Activated naive CD4-positive, alpha-beta T cell treated with anti-CD3 and anti-CD28 coated beads, Interleukin-2, amount 50 U/mL, for 72 hours (primary cell): ENCODE results near the gene SLC22A14. TPM values are rescaled to one million over a fixed set of nuclear protein-coding genes. Genes with fewer than 3 reads are reported as not detected.
"Not testable (repeated sequence)": the region's sequence is repeated elsewhere in the genome, so short reads cannot be mapped to it uniquely, and the experiment has no call there.

Source experiments
- ATAC-seq, 2 donors: fragments of 150-1000 bp; cut with Tn5 transposase; 2 replicates each; pipeline ENCODE4 v1.10.0; 2021; ENCODE audit warnings: mild to moderate bottlenecking in 2 of 2, moderate library complexity in 2 of 2
- DNase-seq, 2 donors: peaks; one replicate each; pipeline ENCODE4 v3.0.0; 2021 to 2022; ENCODE audit warnings: low spot score in 2 of 2
- H3K27ac Mint-ChIP-seq, 2 donors: one replicate each; pipeline ENCODE4 v1.8.0; 2022; ENCODE audit warnings: mild to moderate bottlenecking in 2 of 2, mixed read lengths in 2 of 2
- H3K36me3 Mint-ChIP-seq, 2 donors: one replicate each; pipeline ENCODE4 v1.8.0; 2022; ENCODE audit warnings: mixed read lengths in 2 of 2
- H3K9me3 Mint-ChIP-seq, 2 donors: one replicate each; pipeline ENCODE4 v1.8.0; 2022; ENCODE audit warnings: mixed read lengths in 2 of 2
- total RNA-seq, 2 donors: library from RNA; stranded (reverse); gene quantifications; one replicate each; pipeline ENCODE4 v1.2.3, GENCODE V29; 2022

The SLC22A14 gene
- total RNA-seq, 2 donors from 2014 or later: not detected

DNA sequence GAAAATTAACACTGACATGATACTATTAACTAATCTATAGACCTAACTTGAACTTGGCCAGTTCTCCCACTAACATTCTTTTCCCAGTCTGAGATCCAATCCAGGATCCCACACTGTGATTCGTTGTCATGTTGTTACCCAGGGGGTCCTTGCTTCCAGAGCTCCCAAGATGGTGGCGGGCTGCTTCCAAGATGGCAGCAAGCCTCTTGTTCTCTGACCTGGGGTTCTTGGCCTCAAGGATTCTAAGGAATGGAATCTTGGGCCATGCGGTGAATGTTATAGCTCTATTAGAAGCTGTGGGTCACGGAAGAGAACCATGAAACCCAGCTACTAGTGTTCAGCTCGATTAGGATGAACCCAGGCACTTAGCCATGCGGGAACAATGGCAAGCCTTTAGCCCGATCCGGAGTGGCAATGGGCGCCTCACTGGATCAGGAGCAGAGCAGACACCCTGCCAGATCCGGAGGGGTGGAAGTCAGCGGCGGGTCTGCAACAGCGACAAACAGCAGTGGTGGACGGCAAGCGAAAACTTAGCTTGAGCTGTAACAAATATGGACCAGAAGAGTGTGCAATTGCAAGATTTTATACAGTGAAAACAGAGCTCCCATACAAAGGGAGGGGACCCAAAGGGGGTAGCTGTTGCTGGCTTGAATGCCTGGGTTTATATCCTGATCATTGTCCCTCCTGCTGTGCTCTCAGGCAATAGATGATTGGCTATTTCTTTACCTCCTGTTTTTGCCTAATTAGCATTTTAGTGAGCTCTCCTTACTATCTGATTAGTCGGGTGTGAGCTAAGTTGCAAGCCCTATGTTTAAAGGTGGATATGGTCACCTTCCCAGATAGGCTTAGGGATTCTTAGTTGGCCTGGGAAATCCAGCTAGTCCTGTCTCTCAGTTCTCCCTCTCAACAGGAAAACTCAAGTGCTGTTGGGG lies 7.5 kb downstream of the SLC22A14 start:
- H3K36me3 Mint-ChIP-seq: not testable (repeated sequence)

DNA sequence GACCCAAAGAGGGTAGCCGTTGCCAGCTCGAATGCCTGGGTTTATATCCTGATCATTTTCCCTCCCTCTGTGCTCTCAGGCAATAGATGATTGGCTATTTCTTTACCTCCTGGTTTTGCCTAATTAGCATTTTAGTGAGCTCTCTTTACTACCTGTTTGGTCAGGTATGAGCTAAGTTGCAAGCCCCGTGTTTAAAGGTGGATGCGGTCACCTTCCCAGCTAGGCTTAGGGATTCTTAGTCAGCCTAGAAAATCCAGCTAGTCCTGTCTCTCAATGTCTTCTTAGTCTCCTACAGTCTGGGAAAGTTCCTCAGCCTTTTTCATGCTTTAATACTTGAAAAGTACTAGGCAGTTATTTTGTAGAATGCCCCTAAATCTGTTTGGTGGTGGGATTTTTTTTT lies 15.0 kb downstream of the SLC22A14 start:
- not testable (repeated sequence) for ATAC-seq, H3K9me3 Mint-ChIP-seq, DNase-seq, H3K36me3 Mint-ChIP-seq, H3K27ac Mint-ChIP-seq

More for the DNA sequence above, 7.5 kb downstream of the SLC22A14 start:
- peak overlapping the region in 1 of 2 donors; percentile 19 for H3K27ac Mint-ChIP-seq
- not testable (repeated sequence) for ATAC-seq, H3K9me3 Mint-ChIP-seq, DNase-seq

DNA sequence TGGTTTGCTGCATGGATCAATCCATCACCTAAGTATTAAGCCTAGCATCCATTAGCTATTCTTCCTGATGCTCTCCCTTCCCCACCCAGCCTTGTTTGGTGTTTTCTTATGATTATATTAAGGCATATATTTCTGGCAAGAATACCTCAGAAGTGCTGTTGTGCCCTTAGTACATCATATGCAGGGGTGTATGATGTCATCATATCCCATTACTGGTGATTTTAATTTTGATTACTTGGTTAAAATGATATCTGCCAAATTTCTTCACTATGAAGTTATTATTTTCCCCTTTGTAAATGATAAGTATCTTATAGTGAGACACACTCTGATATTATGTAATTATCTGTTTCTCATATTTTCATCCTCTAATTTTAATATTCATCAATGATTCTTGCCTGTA lies 15.4 kb downstream of the SLC22A14 start:
- no peak for DNase-seq
- no peaks in the 10 kb centered on the region for H3K36me3 Mint-ChIP-seq
- no peak for ATAC-seq
- no peak overlapping the region for H3K27ac Mint-ChIP-seq
- H3K9me3 Mint-ChIP-seq: no peaks in the 10 kb centered on the region

DNA sequence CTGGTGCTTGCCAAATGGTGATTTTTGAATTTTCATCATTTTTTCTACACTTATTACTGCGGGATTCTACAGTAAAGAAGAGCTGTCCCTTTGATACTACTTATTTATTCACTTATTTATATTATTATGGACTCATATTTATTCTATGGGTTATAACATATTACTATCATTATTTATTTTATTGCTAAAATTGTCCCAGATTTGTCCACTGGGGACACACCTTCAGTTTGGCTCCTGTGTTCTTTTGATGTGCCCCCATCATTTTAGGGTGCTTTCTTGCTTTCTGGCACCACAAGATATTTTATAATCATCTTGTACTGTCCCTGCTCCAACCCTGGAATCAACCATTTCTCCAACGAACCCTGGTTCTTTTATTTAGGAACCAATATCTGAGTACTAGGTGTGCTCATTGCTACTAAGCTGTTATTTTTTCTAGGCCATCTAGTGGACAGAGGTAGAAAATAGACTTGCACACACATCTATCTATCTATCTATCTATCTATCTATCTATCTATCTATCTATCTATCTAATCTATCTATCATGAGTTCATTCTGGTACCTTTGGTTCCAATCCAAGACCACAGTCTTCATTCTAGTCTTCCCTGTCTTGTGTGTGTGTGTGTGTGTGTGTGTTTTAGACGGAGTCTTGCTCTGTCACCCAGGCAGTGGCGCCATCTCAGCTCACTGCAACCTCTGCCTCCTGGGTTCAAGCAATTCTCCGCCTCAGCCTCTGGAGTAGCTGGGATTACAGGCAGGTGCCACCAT lies 16.0 kb downstream of the SLC22A14 start:
- no peaks in the 10 kb centered on the region for H3K36me3 Mint-ChIP-seq
- ATAC-seq (no peak), DNase-seq (no peak)
- H3K9me3 Mint-ChIP-seq: no peaks in the 10 kb centered on the region
- H3K27ac Mint-ChIP-seq: no peak overlapping the region

DNA sequence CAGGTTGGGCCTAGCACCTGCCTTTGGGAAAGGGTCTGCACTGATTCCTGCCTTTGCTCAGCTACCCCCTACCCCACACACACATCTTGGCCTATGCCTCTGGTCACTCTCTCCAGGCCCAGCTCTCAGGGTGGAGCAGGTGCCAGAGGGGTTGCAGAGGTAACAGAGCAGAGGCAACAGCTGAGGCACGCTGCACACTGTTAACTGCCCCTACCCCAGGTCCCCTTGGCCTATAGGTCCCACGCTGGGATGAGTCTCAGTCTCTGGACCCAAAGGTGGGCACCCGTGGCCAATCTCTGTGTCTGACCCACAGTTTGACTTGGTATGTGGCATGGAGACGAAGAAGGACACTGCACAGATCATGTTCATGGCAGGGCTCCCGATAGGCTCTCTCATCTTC lies 24.8 kb downstream of the SLC22A14 start:
- no peak overlapping the region for H3K27ac Mint-ChIP-seq
- DNase-seq (no peak), ATAC-seq (no peak)
- H3K36me3 Mint-ChIP-seq: peaks cover 0 to 9% of the 10 kb centered on the region in 2 donors
- H3K9me3 Mint-ChIP-seq: peaks cover 0 to 4% of the 10 kb centered on the region in 2 donors

DNA sequence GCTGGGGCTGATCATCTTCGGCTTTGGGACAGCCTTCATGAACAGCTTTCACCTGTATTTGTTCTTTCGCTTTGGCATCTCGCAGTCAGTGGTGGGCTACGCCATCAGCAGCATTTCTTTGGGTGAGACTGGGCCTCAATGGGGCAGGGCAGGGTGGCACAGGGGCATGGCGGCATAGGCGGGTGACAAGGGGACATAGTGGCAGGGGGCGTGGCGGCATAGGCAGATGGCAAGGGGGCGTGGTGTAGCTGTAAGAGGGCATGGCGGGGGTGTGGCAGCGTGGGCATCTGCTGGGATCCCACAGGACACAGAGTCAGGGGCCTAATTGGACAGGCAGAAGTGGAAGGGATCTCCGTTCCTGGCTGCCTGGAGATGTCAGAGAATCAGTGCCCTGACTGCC lies 25.5 kb downstream of the SLC22A14 start:
- no peak for ATAC-seq
- Mint-ChIP-seq H3K27ac (no peak overlapping the region), H3K9me3 (peaks cover 0 to 4% of the 10 kb centered on the region in 2 donors), H3K36me3 (peaks cover 0 to 9% of the 10 kb centered on the region in 2 donors)
- no peak for DNase-seq

DNA sequence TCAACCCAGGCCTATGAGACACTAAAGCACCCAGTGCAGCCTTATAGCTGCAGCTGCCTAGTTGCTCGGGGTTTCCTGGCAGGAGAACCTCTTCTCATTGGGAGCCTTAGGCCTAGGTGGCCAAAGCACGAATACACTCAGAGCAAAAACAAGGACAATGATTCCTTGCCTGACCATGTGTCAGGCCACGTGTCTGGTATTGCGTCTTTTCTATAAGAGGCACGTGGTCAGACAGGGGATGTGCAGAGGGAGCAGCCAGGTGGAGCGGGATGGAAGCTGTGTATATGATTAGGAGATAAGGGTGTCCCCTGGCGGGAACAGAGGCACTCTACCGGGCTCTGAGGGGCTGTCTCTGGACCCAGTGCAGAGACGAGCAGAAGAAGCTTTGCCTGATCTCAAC lies 26.4 kb downstream of the SLC22A14 start:
- no peak for DNase-seq
- no peak for ATAC-seq
- peaks cover 0 to 4% of the 10 kb centered on the region in 2 donors for H3K9me3 Mint-ChIP-seq
- no peak overlapping the region for H3K27ac Mint-ChIP-seq
- H3K36me3 Mint-ChIP-seq: peaks cover 0 to 9% of the 10 kb centered on the region in 2 donors

DNA sequence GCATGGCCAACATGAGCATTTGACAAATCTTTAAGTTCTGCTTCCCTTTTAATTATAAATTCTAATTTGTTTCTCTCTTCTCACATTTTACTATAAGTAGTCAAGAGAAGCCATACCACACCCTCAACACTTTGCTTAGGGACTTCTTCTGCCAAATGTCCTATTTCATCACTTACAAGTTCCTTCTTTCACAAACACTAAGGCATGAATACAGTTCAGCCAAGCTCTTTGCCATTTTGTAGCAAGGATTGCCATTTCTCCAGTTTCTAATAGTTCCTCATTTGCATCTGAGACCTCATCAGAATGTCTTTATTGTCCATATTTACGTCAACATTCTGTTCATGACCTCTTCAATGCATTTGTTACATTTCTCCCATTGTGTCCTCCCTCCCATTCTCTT lies 29.4 kb downstream of the SLC22A14 start:
- no peaks in the 10 kb centered on the region for H3K9me3 Mint-ChIP-seq
- no peaks in the 10 kb centered on the region for H3K36me3 Mint-ChIP-seq
- ATAC-seq: no peak

DNA sequence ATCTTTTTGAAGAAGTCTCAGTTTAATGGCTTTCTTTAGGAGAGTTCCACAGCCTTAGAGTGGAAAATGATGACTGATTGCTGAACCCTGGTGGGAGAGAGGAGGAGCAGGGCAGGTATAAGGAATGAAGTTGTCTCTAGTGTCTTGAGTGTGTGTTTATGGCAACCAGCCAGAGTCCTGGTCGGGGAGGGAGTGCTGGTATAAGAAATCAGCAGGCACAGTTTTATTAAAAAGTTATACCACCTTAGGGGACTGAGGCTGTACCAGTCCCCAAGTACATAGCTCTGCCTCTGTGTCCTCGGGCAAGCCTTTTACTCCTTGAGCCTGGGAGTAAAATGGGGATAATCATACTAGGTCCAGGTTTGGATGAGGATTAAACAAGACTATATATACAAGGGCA lies 29.8 kb downstream of the SLC22A14 start:
- H3K36me3 Mint-ChIP-seq: no peaks in the 10 kb centered on the region
- no peak for ATAC-seq
- no peak overlapping the region for H3K27ac Mint-ChIP-seq
- no peak for DNase-seq
- no peaks in the 10 kb centered on the region for H3K9me3 Mint-ChIP-seq

More for the DNA sequence above, 29.4 kb downstream of the SLC22A14 start:
- no peak overlapping the region for H3K27ac Mint-ChIP-seq
- DNase-seq: no peak

DNA sequence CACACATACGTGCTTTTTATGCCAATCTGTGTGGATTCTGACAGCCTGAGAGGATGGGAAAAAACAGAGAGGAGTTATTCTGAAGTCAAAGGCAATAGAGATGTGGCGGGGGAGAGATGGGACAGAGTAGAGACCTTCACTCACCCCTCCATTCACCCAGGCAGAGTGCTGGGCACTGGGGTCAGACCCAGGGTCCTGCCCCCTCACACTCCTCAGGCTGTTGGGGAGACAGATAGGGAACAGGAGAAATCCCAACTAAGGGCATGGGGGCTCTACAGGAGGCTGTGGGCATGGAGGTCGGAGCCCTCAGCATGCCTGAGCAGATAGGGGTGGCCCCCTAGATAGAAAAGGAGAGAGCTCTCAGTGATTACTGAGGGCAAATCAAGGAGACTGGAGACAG lies 30.3 kb downstream of the SLC22A14 start:
- H3K27ac Mint-ChIP-seq: no peak overlapping the region
- DNase-seq (no peak), ATAC-seq (no peak)
- H3K9me3 Mint-ChIP-seq: no peaks in the 10 kb centered on the region
- H3K36me3 Mint-ChIP-seq: no peaks in the 10 kb centered on the region

DNA sequence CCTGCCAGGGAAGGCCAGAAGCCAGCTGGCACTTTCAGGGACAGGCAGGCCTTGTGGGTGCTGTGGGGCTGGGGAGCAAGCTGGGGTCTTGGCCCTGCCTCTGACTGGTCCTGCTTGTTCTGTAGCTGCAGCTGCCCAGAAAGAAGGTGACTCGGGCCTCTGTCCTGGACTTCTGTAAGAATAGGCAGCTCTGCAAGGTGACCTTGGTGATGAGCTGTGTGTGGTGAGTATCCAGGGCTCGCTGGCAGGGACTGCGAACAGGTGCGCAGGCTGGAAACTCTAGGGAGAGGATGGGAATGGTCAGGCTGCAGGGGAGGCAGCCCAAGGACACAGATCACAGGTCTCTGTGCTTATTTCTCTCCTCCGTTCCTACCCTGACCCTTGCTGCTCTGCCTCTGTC lies 31.2 kb downstream of the SLC22A14 start:
- DNase-seq: no peak
- Mint-ChIP-seq H3K9me3 (no peaks in the 10 kb centered on the region), H3K27ac (no peak overlapping the region), H3K36me3 (no peaks in the 10 kb centered on the region)
- ATAC-seq: no peak

DNA sequence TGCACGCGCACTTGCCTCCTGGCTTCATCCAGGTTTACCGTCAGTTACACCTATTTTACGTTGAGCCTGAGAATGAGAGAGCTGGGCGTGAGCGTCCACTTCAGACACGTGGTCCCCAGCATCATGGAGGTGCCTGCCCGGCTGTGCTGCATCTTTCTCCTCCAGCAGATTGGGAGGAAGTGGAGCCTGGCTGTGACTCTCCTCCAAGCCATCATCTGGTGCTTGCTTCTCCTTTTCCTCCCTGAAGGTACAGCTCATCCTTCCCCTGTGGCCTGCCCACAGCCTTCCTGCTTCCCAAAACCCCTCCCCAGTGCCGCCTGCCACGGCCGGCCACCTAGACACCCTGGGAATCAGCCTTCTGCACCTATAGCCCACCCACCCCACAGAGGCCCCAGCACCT lies 31.6 kb downstream of the SLC22A14 start:
- Mint-ChIP-seq H3K36me3 (no peaks in the 10 kb centered on the region), H3K9me3 (no peaks in the 10 kb centered on the region), H3K27ac (no peak overlapping the region)
- DNase-seq (no peak), ATAC-seq (no peak)

DNA sequence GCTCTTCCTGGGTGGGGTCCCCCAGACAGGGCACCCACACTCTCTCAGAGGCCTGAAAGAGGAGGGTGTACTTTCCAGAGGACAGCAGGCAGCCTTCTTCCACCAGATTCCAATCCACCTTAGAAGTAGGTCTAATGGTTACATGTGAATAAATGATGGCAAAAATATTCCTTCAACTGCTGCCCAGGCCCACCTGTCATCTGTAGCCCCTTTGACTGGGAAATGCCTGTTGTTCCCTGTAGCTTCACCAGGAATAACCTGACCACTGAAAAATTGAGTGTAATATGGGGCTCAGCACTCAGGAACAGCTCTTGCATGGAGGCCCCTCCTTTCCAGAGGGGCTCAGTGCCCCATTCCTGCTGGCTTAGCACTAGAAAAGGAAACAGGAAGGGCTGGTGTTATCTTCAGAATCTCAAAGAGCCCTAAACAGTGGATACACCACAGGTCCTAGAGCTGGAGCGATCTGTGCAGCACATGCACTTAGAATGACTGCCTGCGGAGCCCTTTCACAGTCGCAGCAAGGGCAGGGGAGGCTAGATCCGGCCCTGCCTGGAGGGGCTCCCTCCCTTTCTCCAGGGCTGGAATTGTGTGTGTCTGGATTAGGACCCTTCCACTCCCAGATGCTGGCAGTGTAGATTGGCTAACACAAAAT lies 32.1 kb downstream of the SLC22A14 start:
- no peaks in the 10 kb centered on the region for H3K36me3 Mint-ChIP-seq
- H3K9me3 Mint-ChIP-seq: no peaks in the 10 kb centered on the region
- ATAC-seq: no peak

DNA sequence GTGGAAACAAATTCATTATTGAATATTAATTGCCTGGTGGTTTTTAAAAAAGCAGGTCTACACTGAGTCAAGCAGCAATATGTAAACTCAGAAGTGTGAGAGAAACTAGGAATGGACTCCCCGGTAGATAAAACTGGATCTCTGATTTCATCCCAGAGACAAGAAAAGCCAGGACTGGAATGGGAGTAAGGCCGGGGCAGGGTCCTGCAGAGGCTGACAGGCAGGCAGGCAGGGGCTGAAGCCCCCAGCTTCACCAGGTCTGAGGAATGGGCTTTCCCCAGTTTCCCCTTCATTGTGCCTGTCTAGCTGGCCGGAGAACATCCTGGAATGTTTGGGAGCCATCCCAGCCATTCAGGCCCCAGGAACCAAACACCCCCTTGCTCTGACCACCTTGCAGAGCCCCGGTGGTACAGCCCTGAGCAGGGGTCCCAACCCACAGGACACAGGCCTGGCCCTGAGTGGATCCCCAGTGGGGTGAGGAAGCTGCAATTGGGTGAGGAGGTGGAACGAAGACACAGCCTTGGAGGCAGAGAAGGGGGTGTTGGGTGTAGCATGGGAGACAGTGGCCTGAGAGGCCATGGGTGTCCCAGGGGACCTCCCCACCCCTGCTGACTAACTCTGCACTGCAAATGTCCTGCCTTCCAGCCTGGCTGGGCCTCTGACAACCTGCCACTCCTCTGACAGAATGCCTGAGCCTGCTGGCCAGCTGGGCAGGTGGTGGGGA lies 32.8 kb downstream of the SLC22A14 start:
- H3K9me3 Mint-ChIP-seq: no peaks in the 10 kb centered on the region
- no peak for DNase-seq

More for the DNA sequence above, 32.1 kb downstream of the SLC22A14 start:
- no peak for DNase-seq
- H3K27ac Mint-ChIP-seq: no peak overlapping the region

DNA sequence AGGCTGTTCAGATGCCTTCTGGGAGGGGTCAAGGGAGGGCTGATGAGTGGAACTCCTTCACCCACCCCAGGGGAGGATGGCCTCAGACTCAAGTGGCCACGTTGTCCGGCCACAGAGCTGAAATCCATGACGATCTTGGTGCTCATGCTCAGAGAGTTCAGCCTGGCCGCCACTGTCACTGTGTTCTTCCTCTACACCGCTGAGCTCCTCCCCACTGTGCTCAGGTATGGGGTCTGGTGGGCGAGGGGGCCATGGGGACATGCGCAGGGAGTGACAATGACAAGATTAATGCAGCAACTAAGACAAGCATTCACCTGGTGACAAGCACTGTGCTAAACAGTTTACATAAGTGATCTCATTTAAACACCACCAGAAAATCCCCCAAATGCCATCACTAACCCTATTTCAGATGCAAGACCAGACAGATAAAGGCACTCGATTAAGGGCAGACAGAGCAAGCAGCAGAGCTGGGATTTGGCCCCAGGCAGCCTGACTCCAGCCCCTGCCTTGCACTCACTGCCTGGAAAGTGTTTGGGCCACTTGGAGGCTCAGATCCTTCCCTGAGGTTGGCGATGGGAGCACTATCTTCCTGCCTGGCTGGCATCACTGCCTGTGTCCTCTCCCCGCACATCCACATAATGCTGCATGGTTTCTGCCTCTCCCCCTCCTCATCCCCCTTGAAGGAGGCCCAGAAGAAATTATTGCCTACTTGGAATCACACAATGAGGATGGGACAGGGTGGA lies 33.6 kb downstream of the SLC22A14 start:
- H3K9me3 Mint-ChIP-seq: no peaks in the 10 kb centered on the region
- ATAC-seq (no peak), DNase-seq (no peak)
- no peak overlapping the region for H3K27ac Mint-ChIP-seq
- H3K36me3 Mint-ChIP-seq: no peaks in the 10 kb centered on the region

More for the DNA sequence above, 32.8 kb downstream of the SLC22A14 start:
- no peak overlapping the region for H3K27ac Mint-ChIP-seq
- no peaks in the 10 kb centered on the region for H3K36me3 Mint-ChIP-seq
- ATAC-seq: no peak
